ENCODE measurements around the gene PTGIS.
A peak's percentile ranks its signal among the peaks of the same experiment; 100 is the strongest.

PTGIS gene

GRCh38 chr20:49557449-49557848, 10.5 kb downstream of the PTGIS start:
- DNase-seq, result no peak

DNA sequence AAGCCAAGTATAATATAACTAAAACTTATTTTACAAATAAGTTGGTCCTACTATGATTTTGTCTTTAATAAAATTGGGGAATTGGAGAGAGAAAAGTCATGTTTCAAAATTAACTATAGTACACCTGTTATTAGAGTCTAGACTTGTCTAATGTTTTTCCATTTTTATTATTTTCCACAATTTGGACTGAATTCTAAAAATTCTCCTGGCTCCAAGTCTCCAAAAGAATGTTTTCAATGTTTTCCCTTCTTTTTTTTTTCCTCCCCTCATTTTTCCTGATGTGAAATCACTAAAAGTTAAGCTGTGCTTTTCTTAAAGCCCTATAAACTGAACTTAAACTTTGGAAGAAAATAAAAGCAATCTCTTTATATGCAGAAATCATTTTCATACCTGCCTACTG, 11.3 kb downstream of the PTGIS start:
- no peak for DNase-seq

GRCh38 chr20:49549801-49550551, 18.0 kb downstream of the PTGIS start:
- no peak for DNase-seq

GRCh38 chr20:49548371-49548947, 19.5 kb downstream of the PTGIS start:
- DNase-seq, result no peak

- no peak for DNase-seq
Observed at GRCh38 chr20:49545572-49545971, 22.4 kb downstream of the PTGIS start.

DNA sequence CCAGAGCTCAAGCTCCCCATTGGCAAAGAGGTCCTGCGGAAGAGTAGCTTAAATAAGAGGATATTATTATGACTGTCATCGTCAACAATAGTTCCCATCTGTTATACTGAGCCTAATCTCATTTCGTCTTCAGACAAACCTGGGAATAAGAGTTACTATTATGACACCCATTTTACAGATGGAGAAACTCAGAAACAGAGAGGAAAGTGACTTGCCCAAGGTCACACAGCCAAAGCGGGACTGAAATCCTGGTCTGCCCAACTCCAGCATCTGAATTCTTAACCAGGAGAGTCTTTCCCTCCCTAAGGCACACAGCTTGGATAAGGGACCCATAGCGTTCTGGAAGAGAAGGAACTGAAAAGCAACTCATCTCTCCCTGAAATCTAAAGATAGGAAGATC, 23.4 kb downstream of the PTGIS start:
- no peak for DNase-seq

DNA sequence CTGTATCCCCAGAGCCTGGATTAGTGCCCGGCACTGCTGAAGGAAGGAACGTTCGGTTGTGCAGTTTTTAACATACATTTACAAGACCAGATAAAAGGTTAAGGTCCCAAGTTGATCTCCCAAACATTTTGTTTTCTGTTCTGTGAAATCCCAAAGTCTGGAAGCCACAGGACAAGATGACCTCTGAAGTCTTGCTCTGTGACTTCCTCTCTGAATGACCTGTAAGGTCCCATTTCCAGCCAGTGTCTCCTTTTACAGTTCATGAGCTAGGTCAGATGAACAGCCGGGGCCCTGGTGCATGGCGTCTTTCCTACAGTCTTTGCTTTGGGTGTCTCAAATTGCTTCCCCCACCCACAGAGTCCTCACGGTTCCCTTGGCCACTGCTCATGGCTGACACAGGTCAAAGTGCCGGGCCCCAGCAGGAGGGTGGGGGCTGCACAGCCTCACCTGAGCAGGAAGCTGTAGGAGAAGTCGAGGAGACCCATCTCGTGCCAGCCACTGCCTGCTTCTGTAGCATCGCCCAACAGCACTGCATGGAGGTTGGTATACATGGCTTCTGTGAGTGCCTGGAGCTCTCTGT, 24.0 kb downstream of the PTGIS start:
- DNase-seq, result no peak

- DNase-seq, result no peak
Observed at GRCh38 chr20:49543071-49543857, 24.7 kb downstream of the PTGIS start.

GRCh38 chr20:49542514-49542991, 25.4 kb downstream of the PTGIS start:
- no peak for DNase-seq

DNA sequence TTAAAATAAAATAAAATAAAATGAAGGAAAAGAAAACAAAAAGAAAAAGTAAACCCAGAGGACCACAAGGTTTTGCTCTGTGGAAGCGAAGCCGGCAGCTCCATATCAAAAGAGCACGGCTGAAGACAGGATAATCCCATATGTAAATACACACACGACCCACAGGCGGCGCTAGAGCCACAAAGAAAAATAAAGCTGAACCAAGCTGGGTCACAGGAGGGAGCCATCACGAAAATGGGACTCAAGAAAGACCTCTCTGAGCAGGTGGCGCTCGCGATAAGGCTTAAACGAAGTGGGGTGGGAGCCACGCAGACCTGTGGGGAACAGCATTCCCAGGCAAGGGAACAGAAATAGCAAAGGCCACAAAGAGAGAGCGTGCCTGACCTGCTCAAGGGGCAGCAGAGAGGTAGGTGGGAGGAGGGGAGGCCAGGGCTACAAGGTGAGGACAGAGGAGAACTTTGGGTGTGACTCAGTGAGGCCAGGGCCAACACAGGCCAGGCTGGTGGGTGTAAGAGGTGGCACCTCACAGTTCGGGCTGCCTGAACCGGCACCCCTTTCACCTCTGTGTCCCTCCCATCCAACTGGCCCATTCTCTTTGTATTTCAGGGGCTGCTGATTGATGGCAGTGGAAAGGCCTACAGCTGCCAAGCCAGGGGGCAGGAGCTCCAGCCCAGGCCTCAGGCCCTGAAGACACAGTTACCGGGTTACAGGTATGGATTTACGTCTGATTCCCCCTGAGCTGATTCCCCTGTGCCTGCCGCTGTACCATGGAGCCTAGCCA, 26.0 kb downstream of the PTGIS start:
- DNase-seq, result peak; percentile 35

DNA sequence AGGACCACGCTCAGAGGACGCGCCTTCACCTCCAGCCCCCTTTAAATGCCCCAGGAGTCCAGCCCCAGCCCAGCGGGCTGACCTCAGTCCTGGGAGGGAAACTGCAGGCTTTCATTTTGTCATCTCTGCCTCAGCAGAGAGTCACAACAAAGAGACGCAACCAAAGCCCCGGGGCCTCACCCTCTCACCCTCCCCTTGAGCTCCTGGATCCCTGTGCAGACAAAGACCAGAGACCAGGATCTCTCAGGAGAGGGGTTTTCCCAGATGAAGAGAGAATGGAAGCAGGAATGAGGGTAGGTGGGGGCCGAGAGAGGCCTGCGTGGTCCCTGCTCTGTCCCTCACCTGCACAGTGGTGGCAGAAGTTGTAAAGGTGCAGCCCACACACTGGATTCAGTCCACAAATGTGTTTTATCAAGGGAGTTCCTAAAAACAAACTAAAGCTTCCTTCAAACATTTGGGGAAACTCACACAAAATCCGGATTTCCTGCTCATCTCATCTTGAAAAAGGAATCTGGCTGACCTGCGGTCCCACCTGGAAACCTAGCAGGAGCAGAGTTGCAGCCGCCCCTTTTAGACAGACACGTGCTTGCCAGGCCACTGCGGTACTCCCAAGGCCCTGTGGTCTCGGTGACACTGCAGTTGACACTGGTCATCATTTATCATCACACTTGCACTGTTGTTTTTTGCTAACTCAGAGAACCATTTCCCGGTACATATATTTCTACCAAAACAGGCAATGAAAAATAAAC, 27.1 kb downstream of the PTGIS start:
- no peak for DNase-seq

DNA sequence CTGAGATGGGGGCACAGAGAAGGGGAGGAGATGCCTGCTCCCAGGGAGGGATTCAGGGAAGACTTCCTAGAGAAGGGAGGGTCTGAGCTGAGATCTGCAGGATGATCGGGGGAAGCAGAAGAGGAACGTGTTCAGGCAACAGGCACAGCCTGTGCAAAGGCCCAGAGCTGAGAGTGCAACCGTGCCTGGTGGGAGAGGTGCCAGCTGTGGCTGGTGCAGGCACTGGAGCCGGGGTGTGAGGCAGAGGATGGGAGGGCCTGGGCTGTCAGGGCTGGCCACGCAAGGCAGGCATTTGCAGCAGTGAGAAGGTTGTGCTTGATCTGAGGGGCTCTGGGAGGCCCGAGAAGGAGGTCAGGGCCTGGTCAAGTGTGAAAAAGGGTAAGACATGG, 27.7 kb downstream of the PTGIS start:
- no peak for DNase-seq

DNA sequence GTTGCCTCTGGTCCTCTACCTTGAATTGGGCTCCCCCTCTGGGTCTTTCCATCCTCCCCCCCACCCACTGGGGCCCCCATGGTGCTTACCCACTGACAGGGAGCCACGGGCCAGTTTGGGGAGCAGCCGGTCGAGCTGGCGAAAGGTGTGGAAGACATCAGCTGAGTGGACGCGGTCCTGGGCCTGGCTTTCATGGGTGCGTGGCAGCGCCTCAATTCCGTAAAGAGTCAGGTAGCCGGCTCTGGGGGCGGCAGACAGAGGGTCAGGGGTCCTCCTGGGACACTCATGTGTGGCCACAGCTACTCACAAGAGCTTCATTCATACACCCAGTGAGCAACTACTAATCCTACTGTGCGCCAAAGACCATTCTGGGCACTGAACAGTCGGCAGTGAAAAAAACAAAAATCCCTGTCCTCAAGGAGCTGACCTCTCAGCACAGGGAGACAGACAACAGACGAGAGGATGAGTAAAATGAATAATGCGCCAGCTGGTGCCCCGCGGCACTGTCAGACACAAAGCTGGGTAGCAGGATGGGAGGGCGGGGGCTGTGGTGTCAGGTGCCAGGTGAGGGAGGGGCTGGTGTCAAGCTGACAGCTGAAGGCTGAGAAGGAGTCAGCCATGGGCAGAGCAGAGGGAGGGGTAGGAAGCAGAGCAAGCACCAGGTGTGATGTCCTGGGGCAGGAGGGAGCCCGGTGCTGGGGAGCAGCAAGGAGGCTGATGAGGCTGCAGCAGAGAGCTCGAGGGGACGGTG, 28.3 kb downstream of the PTGIS start:
- DNase-seq, result no peak

- no peak for DNase-seq
Observed at GRCh38 chr20:49538950-49539349, 29.0 kb downstream of the PTGIS start.

DNA sequence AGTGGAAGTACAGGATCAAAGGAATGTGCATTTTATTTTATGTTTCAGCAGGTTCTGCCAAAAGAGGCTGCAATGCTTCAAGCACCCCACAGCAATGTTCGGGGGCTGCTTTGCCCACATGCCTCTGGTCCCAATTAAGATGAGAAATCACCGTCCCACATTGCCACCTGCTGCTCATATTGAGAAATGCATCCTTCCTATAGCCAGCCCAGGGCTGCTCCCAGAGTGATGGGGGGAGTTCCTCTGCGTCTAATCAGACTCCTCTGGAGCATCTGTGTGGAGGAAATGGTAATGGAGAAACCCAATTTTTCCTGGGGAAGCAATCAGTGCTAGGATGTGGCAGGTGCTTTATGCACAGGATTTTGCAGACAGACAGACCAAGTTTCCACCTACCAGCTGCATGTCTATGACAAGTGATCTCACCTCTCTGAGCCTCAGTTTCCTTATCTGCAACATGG, 33.7 kb downstream of the PTGIS start:
- peak; percentile 58 for DNase-seq

DNA sequence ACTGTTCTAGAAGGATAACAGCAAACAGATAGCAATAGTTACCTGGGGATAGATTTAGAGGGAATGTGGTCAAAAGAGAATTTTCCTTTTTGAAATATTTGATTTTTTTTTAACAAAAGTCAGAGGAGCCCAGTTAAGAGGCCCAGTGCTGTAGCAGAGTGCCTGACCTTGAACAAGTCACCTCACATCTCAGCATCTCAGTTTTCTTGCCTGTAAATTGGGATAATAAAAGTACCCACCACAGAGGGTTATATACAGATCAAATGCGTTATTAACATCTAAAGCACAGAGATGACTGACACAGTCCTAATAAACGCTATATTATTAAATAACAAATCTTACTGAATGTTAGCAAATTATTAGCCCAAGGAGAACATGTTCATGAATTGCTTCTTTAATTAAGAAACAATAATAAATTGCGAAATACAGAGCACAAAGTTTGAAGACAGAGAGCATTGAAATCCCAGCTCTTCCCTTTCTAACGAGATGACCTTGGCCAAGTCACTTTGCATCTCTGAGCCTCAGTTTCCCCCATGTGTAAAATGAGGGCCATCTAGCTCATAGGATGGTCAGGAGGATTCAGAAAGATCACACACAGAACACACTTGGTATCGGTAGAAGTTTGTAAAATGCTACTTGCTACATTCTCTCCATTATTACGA, 35.5 kb downstream of the PTGIS start:
- no peak for DNase-seq

DNA sequence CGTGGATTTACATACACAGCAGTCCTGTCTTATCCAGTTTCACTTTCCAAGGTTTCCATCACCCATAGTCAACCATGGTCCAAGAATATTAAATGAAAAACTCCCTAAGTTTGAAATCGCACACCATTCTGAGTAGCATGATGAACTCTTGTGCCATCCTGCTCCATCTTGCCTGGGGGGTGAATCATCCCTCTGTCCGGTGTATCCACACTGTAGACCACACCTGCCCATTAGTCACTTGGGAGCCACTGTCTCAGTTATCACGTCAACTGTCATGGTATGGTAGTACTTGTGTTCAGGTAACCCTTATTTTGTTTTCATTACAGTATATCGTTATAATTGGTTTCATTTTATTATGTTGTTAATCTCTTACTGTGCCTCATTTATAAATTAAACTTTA, 38.5 kb downstream of the PTGIS start:
- peak; percentile 35 for DNase-seq

- no peak for DNase-seq
Observed at GRCh38 chr20:49526568-49526967, 41.4 kb downstream of the PTGIS start.

GRCh38 chr20:49526056-49526455, 41.9 kb downstream of the PTGIS start:
- no peak for DNase-seq

DNA sequence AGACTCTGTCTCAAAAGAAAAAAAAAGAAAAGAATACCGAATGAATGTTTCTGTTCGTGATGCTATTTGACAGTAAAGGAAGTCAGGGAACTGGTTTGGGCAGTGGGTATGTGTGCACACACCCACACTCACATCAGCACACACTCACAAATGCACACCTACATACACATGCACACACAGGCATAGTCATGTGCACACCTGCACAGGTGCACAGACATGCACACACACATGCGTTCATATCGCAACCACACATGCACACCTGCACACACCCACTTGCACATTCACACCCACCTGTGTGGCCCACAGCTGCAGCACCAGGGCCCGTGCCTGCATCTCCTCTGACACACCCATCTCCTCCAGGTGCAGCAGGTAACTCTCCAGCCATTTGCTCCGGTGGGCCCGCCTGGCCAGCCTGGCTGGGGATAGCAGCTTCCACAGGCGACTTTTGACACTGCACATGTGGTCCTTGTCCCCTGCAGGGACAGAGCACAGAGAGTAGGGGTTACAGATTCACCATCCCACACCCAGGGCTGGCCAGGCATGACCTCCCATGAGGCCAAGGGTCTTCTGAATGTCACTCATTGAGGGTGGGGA, 44.1 kb downstream of the PTGIS start:
- no peak for DNase-seq

All from NCI-H226 (cell line).